Measurements from ENCODE around the gene FLNB. TPM values are rescaled to one million over a fixed set of nuclear protein-coding genes. Genes with fewer than 3 reads are reported as not detected.

FLNB gene
- total and polyA plus RNA-seq, 9 of the 15 experiments (the other 6 are each of a cell fraction or from before 2014, with no cell fraction given) = 9.4 to 48.1 (median 25.6) TPM

DNA sequence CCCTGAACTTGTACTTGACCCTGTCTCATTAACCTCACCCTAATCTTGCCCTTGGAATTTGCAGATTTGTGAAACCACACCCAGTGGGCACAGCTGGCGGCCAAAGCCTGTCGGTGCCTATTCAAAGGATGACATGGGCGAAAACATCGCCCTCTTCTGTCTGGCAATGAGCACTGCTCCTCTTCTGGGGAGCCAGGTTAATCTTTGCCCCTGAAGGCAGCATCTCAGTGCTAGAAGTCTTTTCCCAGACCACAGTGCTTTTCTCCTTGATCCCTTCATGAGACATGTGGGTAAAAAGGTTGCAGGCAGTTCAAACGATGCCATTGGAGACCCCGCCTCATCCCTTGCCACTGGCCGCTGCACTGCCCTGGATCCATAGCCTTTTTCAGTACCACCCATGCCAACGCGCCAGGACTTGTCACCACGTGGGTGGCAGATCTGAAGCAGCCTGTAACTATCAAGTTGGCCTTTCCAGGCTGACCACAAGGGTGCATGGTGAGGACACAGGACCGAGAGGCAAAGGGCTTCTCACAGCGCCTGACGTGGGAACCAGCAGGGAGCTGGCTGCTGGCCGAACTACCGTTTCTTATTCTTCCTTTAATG, 209.1 kb downstream of the FLNB start:
- in situ Hi-C loops (cut with MboI) = no loop called here
- Histone ChIP-seq H3K4me3 (no peak overlapping the region), H4K20me1 (replicated peaks; ENCODE audit: control insufficient read depth, insufficient read depth, low read length) (no peaks in the 10 kb centered on the region), H3K36me3 (ENCODE audit: control insufficient read depth, insufficient read depth, low read length) (no peaks in the 10 kb centered on the region), H3K9me3 (replicated peaks; ENCODE audit: control insufficient read depth, insufficient read depth, low read depth, low read length) (no peaks in the 10 kb centered on the region), H2AFZ (ENCODE audit: low read depth, low read length) (no peak overlapping the region), H3K9ac (ENCODE audit: insufficient read depth in 1 of 2, low read depth in 2 of 2, low read length in 2 of 2) (no peak overlapping the region), H3K9me1 (ENCODE audit: control insufficient read depth, insufficient read depth, low read length) (no peaks in the 10 kb centered on the region), H3K27me3 (ENCODE audit: control insufficient read depth in 2 of 2, insufficient read depth in 2 of 2, low read length in 2 of 2) (peaks cover 0 to 10% of the 10 kb centered on the region in 2 experiments; a peak in 2 of 5 replicates), H3K79me2 (ENCODE audit: control insufficient read depth, insufficient read depth, low read length) (no peaks in the 10 kb centered on the region), H3K4me1 (replicated peaks in 1 of 2; ENCODE audit: control insufficient read depth in 2 of 2, insufficient read depth in 2 of 2, low read length in 2 of 2) (no peaks in the 10 kb centered on the region; a peak in 1 of 5 replicates), H3K4me2 (ENCODE audit: insufficient read depth, low read length) (no peak overlapping the region), H3K27ac (ENCODE audit: extremely low read depth, low read depth, low read length) (no peak overlapping the region)
- peak in 2 of 4 experiments; percentile 35 to 62 for DNase-seq (ENCODE audit: extremely low read depth in 1 of 4, low spot score in 3 of 4)
- BruUV-seq (replicated peaks) = no TSS peak
- intact Hi-C loops (cut with micrococcal nuclease) = no loop called here
- peak; percentile 77 for FAIRE-seq
- ChIA-PET POLR2A (interaction anchor here (0.6 to 0.7 kb wide), 2 partner anchors 16 to 23 kb away, joined by 3 read pairs; no protein-coding TSS in a partner anchor), CTCF (ENCODE audit: low intra/inter-chr PET ratio) (interaction anchor here (1.4 kb wide), 1 partner anchor 29 kb away, joined by 4 read pairs; no protein-coding TSS in a partner anchor)
- ATAC-seq = peak; percentile 86
- TF ChIP-seq SMC3 (conservative IDR thresholded peaks at IDR 0.05; ENCODE audit: insufficient read depth, low read depth, low read length) (0 out of 2 replicates have a peak, but pooled peaks have one; percentile 15), RAD21 (CRISPR knock-in tag; conservative IDR thresholded peaks at IDR 0.05 in 1 of 2, IDR thresholded peaks at IDR 0.05 in 1 of 2) (peak in 1 of 2 experiments; percentile 50; a peak in 2 of 4 replicates), ZNF589 (CRISPR knock-in tag; IDR thresholded peaks at IDR 0.05; ENCODE audit: low read depth) (no peak), CREB1 (IDR thresholded peaks at IDR 0.05) (no peak), CREB1 (CRISPR knock-in tag; IDR thresholded peaks at IDR 0.05) (no peak)
- TF ChIP-seq, protein P1, sequence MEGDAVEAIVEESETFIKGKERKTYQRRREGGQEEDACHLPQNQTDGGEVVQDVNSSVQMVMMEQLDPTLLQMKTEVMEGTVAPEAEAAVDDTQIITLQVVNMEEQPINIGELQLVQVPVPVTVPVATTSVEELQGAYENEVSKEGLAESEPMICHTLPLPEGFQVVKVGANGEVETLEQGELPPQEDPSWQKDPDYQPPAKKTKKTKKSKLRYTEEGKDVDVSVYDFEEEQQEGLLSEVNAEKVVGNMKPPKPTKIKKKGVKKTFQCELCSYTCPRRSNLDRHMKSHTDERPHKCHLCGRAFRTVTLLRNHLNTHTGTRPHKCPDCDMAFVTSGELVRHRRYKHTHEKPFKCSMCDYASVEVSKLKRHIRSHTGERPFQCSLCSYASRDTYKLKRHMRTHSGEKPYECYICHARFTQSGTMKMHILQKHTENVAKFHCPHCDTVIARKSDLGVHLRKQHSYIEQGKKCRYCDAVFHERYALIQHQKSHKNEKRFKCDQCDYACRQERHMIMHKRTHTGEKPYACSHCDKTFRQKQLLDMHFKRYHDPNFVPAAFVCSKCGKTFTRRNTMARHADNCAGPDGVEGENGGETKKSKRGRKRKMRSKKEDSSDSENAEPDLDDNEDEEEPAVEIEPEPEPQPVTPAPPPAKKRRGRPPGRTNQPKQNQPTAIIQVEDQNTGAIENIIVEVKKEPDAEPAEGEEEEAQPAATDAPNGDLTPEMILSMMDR (IDR thresholded peaks at IDR 0.05 in 2 of 3, conservative IDR thresholded peaks at IDR 0.05 in 1 of 3; ENCODE audit: insufficient read depth in 2 of 3, low read depth in 1 of 3, low read length in 3 of 3) = peak; percentile 61 to 78 (median 73)
- TF ChIP-seq, protein P2, sequence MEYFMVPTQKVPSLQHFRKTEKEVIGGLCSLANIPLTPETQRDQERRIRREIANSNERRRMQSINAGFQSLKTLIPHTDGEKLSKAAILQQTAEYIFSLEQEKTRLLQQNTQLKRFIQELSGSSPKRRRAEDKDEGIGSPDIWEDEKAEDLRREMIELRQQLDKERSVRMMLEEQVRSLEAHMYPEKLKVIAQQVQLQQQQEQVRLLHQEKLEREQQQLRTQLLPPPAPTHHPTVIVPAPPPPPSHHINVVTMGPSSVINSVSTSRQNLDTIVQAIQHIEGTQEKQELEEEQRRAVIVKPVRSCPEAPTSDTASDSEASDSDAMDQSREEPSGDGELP (CRISPR knock-in tag; IDR thresholded peaks at IDR 0.05; ENCODE audit: borderline replicate concordance) = peak; percentile 52; the same call in 1 of the 2 replicates
- 19% methylated on average over 15 of the region's 15 CpGs for WGBS (ENCODE audit: insufficient coverage, low coverage, missing lambda C conversion rate)

Measured in K562 (cell line).